HG02981 (cell line): Measurements from ENCODE around the gene SGK1.
"Not testable (repeated sequence)": the region's sequence is repeated elsewhere in the genome, so short reads cannot be mapped to it uniquely, and the experiment has no call there.

Experiments
- ATAC-seq: cut with Tn5 transposase; IDR thresholded peaks from one replicate; pipeline ENCODE4 v1.9.1; 2021; ENCODE audit warnings: mild to moderate bottlenecking, moderate library complexity; ENCODE audit not compliant: unreplicated experiment

SGK1 gene

DNA sequence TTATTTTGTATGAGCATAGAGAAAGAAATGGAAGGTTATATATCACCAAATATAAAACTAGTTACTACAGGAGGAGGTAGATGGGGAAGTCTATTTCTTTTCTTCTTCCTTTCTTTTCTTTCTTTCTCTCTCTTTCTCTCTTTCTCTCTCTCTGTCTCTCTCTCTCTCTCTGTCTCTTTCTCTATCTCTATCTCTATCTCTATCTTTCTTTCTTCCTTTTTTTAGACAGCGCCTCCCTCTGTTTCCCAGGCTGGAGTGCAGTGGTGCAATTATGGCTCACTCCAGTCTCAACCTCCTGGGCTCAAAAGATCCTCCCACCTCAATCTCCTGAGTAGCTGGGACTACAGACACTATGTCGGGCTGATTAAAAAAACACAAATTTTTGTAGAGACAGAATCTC, 10.2 kb upstream of the SGK1 start:
- no peak for ATAC-seq

DNA sequence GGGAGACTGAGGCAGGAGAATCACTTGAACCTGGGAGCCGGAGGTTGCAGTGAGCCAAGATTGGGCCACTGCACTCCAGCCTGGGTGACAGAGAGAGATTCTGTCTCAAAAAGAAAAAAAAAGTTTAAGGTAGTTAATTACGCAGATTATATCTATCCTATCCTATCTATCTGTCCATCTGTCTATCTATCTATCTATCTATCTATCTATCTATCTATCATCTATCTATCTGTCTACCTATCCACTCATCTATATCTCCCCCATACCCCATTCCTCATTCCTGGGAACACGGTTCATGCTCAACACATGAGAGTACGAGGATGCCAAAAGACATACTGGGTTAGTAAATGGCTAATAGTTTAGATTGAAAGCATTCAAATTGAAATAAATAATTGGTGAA, 8.3 kb upstream of the SGK1 start:
- not testable (repeated sequence) for ATAC-seq

DNA sequence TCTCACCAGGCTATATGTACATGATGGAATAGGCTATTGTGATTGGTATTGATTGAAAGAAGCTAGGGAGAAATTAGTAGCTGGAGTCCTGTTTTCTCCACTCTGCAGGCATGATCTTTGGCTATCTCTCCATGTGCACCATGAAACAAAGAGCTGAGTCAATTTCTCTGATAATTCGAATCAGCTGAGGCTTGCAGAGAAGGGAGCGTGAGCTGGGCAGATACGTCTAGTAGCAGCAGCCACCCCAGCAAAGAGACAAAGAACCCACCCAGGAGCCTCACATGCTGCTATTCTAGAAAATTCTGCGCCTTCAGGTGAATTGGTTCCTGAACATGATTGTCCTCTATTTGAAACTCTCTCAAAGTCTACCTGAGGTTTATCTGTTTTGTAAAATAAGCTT, 6.9 kb upstream of the SGK1 start:
- no peak for ATAC-seq

DNA sequence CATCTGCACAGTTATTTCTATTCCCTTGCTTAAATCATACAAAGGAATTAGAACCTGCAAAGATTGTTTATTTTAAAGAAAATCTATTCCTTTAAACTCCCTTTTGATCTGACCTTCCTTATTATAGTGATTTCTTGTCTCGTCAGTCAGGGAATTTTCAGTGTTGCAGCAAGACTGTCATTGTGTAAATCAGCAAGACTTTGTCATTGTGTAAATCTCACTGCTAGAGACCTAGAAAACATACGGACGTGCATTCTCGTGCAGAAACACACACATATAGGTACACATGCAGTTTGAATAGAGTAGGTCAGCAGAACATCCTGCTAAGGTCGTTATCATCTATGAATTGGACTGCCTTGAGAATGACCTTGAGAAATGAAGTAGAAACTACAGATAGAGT, 6.2 kb upstream of the SGK1 start:
- no peak for ATAC-seq

GRCh38 chr6:134323698-134324097, 5.8 kb upstream of the SGK1 start:
- no peak for ATAC-seq

GRCh38 chr6:134323294-134323693, 5.4 kb upstream of the SGK1 start:
- ATAC-seq, result no peak

- no peak for ATAC-seq
Observed at GRCh38 chr6:134322216-134322615, 4.3 kb upstream of the SGK1 start.

- ATAC-seq, result no peak
Observed at GRCh38 chr6:134321246-134321645, 3.3 kb upstream of the SGK1 start.

DNA sequence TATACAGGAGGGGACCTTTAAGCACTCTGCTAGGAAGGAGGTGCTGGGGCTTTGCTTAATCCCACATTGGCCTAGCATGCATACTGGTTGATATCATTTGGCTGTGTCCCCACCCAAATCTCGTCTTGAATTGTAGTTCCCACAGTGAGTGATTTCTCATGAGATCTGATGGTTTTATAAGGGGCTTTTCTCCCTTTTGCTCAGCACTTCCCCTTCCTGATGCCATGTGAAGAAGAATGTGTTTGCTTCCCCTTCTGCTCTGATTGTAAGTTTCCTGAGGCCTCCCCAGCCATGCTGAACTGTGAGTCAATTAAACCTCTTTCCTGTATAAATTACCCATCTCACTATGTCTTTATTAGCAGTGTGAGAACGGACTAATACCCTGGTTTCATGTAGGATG, 1.8 kb upstream of the SGK1 start:
- ATAC-seq, result not testable (repeated sequence)

GRCh38 chr6:134318974-134319281, 1.0 kb upstream of the SGK1 start:
- ATAC-seq, result no peak

DNA sequence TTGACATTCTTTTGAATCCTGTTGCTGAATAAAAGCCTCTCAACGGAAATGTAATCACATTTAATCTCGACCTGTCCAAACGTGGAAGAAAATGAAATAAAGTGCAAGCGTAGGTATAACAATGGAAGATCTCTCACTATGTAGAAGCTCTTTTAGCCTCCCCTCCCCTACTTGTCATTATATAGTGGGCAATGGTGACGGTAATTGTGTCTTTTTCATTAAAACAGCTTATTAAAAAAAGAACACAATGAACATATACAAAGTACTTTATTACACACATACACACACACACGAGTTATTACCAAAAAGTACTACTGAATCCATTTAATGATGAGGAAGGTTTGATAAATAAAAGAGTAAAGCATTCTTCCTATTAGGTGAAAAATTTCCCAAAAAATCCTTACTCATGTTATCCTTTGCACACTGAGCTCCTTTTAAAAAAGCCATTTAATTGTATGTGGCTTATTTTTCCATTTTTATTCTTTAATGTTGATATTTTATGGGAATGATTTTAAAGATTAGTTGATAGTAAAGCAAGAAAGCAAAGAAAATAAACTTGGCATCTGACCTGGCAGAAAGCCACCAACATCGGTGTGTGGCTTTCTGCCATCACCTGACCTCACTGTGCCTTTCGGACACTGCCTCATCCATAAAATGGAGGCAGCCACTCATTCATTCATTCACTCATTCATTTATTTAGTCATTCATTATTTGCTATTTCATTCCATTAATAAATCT, 493 bp upstream of the SGK1 start:
- no peak for ATAC-seq

- no peak for ATAC-seq
Observed at GRCh38 chr6:134316733-134317431, 1.0 kb downstream of the SGK1 start.

DNA sequence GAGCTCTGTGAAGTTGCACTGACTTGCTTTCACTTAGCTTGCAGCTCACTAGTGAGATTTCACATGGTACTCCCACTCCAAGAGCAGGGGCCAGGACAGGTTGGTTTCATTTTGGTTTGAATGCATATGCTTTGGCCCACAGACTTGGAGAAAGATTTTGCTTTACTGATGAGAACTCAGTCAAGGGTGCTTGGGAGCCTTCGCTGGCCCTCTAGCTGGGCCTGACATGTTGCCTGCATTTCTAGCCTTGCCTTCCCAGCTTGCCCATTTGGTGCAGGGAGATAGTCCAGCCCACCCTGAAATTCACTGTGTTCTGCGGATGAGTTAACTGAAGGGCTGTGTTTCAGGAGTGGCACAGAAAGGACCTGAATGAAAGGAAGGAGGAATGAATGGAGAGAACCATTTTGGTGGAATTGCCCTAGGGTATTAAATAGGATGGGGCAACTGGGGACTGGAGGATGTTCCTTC, 1.9 kb downstream of the SGK1 start:
- ATAC-seq, result no peak

DNA sequence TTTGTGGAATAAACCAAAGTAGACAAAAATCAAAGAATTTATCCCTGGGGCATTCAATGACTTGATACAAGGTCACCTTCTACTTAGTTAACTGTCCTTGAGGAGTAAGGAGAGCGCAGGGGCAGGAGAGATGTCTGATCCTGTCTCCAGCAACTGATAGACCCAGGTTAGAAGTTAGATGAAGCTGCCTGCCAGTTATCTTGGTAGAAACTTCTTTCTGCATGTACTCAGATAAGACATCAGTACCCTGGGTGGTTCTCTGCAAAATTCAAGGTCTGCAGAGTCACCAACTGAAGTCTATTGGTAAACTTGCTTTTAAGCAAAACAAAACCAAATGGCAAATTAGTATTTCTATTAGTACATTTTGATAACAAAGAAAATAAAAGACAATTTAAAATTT, 2.7 kb downstream of the SGK1 start:
- no peak for ATAC-seq

DNA sequence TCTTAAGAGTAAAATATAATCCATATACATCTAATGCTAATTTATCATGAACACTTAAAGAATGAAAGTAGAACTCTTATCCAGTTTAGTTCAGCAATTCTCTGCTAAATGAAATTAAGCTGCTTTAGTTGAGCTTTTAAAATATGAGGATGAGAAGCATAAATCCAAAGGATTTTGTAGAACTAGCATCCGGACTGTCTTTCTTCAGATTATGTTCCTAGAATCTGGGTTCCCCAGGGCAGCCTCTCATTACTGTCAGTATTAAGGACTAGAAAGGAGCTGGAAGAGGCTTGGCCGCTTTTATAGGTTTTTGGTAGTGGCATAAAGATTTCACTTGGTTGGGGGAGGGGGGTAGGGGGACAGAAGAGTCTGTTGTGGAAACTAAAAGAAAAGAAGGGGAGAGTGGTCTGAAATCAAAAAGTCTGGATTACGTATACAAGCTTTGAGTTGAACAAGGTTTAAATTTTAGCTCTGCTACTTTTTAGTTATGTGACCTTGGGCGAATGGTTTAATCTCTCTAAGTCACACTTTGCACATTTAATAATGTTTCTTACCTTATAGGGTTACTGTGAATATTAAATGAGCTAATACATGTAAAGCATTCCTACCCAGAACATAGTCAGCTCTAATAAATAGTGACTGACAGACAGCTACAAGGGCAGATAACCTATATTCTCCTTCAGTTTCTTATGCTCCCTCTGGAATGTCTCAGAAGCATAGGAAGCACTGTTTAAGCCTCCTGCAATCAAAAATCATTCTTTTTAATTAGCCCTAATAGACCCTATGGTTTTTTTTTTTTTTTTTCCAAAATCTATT, 3.7 kb downstream of the SGK1 start:
- ATAC-seq, result no peak

DNA sequence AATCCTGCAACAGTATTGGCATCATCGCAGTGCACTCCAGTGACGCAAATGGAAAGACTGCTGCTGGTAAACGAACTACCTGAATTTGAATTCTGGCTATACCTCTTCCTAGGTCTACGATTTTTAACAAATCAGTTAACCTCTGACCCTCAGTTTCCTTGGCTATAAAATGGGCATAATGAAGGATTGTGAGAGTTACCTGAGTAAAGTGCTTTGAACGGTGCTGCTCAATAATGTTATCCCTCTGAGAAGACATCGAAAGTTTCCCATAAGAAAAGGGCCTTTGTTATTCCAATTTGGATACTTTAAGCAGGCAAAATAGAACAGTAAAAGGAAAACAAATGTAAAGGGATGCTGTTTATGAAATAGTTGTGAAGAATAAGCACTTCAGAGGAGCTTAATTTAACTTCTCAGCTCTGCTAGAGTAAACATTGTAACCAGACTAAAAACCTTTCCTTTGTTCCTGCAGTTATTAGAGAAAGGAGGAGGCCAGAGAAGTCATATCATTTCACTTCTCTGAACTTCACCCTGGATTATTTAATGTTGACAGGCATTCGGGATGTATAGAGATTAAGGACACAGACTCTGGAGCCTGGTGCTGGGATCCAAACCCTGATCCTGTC, 5.8 kb downstream of the SGK1 start:
- ATAC-seq, result no peak

DNA sequence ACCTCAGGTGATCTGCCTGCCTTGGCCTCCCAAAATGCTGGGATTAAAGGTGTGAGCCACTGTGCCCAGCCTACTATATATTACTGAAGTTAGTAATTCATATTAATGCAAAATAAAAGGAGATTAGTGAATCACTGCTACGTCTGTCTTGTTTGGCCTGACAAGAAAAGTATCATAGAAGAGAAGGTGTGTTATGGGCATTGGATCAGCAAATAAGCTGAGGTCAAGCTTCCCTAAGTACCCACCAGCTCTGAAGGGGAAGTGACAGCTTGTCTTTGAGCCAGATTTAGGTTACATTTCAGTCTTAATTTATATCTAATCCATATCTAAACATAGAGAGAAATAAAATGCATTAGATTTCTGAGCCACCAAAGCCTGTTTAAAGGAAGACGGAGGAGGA, 7.1 kb downstream of the SGK1 start:
- ATAC-seq, result no peak

GRCh38 chr6:134309983-134310605, 7.8 kb downstream of the SGK1 start:
- no peak for ATAC-seq

GRCh38 chr6:134309227-134309626, 8.7 kb downstream of the SGK1 start:
- ATAC-seq, result no peak

DNA sequence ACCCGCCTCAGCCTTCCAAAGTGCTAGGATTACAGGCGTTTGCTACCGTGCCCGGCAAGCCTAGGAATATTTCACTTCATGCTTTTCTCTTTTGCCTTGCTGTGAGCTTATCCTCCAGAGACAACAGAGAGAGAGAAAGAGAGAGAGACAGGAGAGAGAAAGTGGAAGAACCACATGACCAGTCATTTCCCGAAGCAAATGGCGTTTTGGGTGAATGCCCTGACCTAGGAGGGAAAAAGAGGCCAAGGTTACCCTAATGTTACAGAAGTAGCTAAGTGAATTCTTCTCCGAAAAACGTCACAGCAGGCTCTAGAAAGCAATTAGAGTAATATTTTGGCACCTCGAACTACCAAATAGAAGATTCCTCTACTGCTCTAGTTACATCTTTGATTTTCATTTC, 9.1 kb downstream of the SGK1 start:
- no peak for ATAC-seq

DNA sequence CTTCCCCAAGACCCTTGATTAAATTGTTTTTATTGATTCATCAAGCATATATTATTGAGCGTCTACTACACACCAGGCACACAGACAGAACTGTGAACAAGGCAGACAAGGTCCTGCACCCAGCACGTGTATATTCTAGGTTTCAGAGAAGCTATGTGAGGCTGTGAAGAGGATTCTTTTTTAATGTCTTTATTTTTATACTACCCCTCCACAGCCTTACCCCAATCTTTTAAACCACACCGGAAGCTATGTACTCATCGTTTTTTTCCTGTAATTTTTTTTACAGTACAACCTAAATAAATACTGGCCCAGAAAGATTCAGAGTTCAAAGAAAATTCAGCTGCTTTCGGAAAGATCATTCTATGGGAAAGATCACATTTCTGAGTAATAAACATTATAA, 10.0 kb downstream of the SGK1 start:
- no peak for ATAC-seq
